Glomerular visceral epithelial cell (primary cell): ENCODE measurements around the gene GALC.
"Not testable (repeated sequence)": the region's sequence is repeated elsewhere in the genome, so short reads cannot be mapped to it uniquely, and the experiment has no call there.

Experiments used
- DNase-seq: peaks from one replicate; pipeline ENCODE4 v3.0.0-alpha.2; 2016; ENCODE audit errors: extremely low spot score

The GALC gene

DNA sequence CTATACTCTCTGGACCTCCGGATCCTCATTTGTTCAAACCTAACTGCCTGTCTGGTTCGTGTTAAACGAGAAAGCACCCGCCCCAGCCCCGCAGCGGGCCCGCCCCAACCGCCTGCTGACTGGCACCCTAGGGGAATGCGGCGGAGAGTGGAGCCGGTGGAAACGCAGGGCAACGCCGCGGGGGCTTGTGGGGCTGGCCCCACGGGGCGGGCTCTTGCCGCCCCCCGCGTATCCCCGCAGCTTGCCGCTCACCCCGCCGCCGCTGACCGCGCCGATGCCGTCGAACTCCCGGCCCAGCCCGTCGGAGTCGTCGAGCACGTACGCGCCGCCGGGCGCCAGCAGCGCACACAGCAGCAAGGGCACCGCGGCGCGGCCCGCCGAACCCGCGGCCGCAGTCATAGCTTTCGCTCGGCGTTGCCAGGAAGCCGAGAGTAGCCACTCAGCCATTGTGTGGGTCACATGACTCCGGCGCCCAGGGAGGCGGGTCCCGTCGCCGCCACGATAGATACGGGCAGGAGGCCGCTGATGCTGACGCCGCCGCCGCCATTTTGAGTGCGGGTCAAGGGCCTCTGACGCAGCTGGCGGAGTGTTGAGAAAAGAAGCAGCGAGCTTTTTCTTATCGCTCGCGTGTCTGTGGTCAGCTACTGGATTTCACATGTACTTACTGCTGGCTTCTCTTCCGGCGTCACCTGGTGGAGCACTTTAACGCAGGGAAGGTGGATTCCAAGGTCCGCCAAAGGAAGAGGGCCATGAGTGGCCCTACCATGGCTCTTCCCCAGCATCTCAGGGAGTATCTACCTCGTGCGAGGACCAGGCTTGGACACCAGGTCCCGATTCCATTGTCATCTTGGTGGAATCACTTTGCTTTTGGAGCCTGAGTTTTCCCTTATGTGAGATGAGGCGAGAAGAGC is at the start of gene GALC:
Gene GALC, minus strand, starts transcription at position 465 of the 911 bp plus-strand sequence. Its CDS starts 18 bp downstream, at position 447.
- DNase-seq: peak; percentile 80

DNA sequence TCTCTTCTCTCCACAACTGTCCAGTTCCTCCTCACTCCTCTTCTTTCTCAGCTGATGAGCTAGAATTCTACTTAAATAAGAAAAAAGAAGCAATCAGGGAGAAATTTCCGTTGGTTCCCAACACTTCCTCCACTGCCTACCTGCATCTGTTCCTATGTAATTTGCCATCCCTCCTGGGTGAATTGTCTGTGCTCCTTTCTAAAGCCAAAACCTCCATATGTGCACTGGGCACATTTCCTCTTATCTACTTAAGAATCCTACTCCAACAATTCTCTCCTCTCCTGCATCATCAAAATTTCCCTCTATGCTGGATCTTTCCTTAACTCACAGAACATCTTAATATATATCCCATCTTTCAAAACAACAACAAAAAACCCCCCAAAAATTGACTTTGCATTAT is 47.2 kb upstream of the GALC start:
- DNase-seq: no peak

DNA sequence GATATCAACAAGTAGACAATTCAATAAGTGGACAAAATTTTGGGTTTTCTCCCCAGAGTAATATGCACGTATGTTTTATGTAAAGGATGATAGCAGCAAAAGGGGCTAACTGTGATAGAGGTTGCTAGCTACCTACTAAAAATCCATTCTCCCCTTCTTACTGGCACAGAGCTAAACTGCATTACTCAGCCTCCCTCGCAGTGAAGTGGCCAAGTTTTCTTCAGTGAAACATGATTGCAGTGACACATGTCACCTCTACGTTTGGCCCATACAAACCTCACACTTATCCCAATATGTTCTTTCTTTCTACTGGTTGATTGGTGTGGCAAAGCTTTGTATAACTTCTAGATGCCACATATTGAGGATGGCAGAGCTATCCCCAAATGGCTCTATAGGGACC is 46.2 kb upstream of the GALC start:
- no peak for DNase-seq

DNA sequence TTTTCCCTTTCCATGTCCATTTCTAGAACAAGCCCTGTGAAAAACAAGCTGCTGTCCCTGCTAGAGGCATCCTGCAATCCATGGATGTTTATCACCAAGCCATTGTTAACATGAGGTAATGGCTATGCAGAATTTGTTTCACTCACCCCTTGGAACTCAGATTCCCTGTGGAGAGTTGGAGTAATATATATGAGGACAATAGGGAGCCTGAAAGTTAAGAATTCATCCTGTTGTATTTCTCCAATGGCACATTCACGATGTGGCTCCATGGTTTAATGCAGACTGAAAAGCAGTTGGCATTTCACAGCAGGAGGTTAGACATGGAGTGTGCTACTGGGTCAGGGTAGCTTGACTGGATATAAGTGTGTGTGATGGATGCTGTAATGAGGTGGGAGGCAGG is 44.3 kb upstream of the GALC start:
- DNase-seq: no peak

DNA sequence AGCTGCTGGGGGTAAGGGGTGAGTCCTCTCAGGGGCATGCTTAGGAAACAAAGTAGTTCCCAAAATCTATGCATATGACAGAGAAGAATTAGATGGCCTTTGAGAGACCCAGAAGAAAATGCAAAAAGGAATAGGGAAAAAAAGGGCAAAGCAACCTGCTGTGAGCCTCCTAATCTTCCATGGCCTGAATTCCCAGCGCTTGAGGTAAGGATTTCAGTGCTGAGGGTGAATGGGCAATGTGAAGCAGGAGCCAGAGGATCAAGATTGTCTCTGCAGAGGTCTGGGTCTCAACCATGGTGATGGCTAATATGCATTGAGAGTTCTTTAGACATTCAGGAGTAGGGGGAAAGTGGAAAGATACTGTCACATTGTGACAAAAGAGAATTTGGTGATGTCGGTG is 43.4 kb upstream of the GALC start:
- no peak for DNase-seq

DNA sequence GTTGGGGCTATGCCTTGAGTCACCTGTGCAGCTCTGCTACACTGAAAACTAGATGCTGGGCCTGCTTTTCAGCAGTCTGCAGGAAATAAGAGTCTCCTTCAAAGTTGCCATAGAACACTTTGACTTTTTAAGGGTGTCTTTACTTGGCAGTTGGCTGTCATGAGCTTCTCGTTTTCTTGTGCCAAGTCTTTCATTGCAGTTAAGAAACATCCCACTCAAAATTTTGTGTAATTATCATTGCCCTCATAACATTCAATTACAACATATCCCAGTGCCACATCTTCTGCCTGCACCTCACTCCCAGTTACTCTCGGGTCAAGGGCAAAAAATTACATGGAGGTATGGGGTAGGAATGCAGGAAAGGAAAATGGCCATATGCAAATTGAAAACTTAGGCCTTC is 41.1 kb upstream of the GALC start:
- DNase-seq: no peak

DNA sequence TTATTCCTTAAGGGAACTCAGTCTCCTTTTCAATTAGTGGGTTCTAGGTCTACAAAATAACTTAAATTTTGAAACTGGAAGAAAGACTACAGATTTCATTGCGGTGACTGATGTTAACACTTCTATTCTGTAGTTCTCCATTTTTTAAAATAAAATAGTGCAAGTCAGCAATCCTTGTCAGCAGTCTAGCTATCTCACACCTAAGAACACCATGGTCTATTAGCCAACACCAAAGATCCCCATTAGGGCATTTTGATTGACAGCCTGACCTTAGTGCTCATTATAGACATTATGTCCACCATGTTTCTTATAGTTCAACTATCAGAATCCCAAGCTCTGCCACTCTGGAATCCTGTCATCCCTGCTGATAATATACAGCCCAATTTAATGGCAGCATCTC is 39.4 kb upstream of the GALC start:
- no peak for DNase-seq

DNA sequence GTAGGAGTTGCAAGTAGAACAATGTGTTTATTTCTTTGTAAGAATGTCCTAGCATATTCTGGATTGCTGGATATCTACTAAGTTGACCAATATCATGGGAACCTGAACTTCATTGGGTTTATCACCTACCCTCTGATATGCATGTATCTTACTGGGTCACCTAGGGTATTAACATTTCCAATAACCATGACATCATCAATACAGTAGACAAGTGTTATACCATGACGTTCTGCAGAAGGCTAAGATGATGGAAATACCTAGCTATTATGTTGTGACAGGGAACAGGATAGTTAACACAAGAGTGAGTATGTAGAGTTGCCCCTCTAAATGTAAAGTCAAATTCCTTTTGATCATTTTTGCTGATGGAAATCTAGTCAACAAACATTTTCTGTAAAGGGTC is 37.9 kb upstream of the GALC start:
- no peak for DNase-seq

DNA sequence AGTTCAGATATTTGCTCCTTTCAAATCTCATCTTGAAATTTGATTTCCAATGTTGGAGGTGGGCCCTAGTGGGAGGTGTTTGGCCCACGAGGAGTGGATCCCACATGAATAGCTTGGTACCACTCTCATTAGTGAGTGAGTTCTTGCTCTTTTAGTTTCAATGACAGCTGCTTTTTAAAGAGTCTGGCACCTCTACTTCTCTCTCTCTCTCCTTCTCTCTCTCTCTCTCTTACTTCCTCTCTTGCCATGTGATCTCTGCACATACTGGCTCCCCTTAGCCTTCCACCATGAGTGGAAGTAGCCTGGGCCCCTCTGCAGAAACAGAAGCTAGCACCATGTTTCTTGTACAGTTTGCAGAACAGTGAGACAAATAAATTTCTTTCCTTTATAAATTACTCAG is 37.1 kb upstream of the GALC start:
- no peak for DNase-seq

DNA sequence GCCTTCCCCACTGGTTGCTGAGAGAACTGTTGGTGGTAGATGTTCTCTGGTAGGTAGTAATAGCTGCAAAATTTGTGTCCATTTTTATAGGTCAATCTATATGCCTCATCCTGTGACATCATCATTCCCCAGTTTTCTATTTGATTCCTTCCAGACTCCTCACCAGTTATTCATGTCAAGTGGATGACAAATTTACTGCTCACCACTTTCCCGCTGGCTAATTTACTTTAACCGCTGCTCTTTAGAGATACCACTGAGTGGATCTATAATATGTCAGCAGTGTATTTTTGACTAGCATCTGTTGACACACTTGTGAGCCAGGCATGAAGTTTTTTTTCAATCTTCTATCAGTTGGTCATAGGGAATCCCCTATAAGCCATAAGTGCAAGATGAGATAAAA is 36.5 kb upstream of the GALC start:
- DNase-seq: no peak

DNA sequence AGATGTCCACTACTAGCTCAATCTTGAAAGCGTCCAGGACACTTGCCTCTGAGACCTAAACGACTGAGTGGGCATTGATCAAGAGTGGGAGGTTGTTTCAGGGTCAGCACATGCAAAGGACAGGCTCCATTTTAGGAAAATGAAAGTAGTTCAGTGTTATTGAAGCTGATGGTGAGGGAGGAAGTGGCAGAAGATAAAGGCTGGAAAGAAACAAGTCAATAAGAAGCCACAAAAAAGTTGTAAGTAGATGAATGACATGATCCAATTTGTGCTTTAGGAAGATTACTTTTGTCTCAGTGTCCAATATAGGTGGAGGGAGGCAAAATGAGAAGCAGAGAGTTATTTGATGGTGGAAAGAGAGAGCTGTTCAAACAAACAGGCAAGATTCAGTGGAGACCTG is 33.9 kb upstream of the GALC start:
- no peak for DNase-seq

DNA sequence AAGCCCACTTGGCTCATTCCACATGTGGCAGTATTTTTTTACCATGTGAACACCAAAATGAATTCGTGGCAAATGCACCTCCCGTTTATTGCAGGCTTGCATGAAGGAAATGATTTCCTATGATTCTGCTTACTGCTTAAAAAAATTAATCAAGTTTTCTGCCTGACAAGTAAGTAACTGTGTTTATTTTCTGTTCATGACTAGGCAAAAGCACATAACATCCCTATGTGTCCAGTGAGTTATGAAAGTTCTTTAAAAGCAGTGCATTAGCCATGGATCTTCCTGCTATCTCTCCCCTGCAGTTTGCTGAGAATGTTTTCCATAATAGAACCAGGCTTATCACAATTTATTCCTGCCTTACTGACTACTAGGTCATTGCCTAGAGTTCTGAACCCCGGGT is 32.3 kb upstream of the GALC start:
- DNase-seq: no peak

DNA sequence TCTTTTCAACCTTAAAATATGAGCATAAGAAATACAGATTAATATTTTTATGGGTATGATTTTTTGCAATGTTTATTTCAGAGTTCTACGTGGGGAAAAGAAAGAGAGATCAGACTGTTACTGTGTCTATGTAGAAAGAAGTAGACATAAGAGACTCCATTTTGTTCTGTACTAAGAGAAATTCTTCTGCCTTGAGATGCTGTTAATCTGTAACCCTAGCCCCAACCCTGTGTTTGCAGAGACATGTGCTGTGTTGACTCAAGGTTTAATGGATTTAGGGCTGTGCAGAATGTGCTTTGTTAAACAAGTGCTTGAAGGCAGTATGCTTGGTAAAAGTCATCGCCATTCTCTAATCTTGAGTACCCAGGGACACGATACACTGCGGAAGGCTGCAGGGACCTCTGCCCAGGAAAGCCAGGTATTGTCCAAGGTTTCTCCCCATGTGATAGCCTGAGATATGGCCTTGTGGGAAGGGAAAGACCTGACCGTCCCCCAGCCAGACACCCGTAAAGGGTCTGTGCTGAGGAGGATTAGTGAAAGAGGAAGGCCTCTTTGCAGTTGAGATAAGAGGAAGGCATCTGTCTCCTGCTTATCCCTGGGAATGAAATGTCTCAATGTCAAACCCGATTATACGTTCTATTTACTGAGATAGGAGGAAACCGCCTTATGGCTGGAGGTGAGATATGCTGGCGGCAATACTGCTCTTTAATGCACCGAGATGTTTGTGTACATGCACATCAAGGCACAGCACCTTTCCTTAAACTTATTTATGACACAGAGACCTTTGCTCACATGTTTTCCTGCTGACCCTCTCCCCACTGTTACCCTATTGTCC is 31.5 kb upstream of the GALC start:
- not testable (repeated sequence) for DNase-seq

DNA sequence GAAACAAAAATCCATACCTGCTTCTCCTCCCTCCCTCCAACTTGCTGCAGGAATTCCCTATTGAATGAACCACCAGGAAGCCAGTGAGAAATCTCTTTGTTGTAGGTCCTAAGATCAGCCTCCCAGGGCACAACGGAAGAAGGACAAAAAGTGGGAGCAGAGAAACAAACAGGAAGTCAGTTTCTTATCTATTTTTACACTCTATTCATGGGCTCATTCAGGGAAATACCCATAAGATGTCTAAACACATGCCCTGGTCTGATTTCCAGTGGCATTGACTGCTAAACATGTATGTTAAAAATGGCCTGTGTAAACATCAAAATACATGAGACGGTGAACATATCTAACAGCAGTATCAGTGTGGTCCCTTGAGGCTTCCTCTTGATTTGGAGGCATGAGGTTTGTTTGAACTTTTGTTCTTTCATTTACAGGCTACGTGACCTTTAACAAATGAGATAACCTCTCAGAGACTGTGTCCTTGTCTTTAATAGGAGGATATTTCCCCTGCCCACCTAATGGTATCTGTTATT is 30.7 kb upstream of the GALC start:
- DNase-seq: no peak

DNA sequence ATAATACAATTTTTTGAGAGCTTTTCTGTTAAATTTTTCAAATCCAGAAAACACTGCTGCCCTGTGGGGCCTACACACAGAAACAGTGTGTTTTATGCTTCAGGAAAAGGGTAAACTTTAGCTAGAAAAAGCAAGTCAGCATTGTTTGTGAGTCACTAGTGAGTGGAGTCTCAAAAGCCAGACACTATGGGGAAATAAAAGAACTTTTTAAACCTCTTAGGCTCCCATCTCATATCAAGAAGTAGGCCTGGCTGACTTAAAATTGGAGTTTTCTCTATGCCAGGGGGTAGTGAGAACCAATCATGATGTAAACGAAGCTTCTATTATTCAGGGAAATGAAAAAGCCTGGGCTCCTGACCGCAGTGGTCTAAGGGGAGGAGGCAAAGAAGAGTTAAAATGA is 24.6 kb upstream of the GALC start:
- no peak for DNase-seq

DNA sequence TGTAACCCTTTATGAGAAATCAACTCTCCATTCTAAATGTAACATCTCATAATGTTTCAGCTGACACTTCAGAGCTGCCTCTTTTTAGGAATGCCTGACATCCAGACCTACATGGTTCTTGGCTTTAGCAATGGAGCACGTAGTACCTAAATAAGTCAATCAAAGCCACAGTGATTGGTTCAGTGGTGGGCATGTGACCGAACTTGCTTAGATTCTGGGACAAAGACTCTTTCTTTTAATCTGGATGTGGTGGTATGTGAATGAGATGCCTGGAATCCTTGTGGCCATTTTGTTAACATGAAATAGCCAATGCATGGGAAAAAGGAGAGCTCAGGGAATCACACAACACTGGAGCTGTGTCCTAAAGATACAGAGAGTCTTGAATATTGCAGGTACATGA is 23.8 kb upstream of the GALC start:
- no peak for DNase-seq

DNA sequence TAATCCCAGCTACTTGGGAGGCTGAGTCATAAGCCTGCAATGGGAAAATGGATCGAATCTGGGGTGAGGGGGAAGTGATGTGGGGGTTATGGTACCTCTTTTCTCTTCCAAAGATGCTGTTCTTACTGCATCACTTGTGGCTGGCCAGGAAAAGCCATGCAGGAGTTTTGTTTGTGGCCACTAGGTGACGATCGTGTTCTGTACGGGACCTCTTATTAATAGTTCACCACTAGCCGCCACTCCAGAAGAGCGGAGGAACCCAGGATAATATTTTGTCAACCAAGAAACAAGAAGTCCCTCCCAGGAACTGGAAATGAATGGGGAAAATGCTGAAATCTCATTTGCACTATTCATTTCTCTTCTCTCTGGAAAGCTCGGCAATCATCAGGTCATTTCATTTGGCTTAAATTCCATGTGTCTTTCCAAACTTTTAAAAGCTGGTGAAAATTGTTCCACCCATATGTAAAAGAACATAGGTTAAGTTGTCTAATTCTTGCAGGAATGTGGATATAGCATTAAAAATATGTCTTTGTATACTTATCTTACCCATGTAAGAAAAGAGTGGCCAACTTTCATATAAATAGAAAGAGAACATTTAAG is 20.9 kb upstream of the GALC start:
- peak; percentile 57 for DNase-seq

DNA sequence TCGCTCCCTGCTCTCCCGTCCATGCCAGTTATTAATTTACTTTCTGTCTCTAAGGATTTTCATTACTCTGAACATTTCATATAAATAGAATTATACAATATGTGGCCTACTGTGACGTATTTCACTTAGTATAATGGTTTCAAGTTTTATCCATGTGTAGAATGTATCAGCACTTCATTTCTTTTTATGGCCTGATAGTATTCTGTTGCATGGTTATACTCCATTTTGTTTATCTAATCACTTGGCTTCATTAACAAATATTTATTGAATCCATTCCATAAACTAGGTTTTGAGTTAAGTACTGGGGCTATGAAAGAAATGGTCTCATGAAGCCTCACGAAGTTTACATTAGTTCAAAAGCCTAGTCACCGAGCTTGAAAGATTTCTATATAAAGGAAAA is 19.5 kb upstream of the GALC start:
- no peak for DNase-seq

DNA sequence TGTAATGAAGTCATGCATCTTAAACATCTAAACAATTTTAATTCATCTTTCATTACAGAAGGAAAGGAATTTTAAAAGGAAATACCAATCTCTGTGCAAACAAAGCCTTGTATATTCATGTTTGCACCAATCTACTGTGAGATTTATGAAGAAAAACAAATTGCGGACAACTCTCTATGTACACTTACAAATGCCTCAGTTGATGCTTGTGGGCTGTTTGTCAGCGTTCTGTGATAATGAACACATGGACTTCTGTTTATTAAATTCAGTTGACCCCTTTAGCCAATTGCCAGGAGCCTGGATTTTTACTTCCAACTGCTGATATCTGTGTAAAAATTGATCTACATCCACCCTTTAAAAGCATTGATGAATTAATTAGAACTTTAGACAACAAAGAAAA is 17.3 kb upstream of the GALC start:
- DNase-seq: no peak

DNA sequence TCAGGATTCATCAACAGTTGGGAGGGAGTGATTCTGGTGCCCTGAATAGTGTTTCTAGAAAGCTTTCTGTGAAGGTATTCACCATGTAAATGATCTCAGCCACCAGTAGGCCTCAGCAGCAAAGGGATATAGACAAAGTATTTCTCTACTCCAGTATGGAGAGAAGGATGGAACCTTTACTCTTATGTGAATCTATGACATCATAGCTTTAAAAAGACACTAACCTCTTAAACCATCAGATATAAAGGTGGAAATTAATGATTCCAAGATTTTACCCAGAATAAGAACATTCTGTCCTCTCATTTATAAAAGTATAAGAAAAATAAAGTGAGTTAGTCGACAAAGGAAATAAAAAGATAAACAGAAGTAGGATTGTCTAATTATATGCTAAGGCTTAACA is 16.5 kb upstream of the GALC start:
- DNase-seq: no peak

DNA sequence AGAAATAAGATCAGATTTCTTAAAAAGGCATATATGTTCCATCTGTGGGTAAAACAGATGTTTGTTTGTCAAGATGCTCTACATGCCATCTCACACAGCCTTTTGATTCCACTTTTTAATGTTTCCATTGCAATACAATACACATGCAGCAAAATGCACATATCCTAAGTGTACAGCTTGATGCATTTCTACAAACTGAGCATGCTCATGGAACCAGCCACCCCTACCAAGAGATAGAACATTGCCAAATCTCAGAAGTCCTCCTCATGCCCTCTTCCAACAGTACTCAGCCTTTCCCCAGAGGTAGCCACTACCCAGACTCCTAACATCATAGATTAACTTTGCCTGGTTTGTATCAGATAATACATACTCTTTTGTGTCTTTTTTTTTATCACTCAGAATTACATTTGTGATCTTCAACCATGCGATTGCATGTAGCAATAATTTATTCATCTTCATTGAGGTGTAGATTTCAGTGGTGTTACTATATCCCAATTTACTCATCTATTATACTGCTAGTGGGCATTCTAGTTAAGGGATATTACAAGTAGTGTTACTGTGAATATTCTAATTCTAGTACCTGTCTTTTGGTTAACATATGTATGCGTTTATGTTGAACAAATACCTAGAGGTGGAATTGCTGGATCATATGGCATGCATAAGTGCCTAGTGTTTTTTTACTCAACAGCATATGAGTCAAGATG is 15.2 kb upstream of the GALC start:
- no peak for DNase-seq

DNA sequence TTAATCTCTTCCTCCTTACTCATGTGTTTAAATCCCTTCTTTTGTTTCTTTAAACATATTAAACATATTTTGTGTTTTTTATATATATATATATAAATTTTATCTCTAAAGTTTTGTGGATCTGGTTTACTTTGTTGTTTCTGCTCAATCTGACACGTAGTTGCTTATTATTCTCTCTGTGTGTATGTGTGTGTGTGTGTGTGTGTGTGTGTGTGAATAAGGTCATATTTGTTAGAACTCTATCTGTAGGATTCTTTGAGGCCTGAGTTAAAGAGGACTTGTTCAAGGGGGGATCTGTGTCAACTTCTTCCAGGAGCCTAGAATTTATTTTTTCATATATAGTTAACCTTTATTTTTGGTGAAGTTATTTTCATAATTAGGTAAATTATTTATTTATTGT is 14.6 kb upstream of the GALC start:
- no peak for DNase-seq
